ENCODE data around the gene CDH13.

CDH13 gene

GRCh38 chr16:83160287-83161020 lies 533.7 kb downstream of the CDH13 start:
- no peak for DNase-seq (ENCODE audit: low read depth in 2 of 2)

- no peak for DNase-seq (ENCODE audit: low read depth in 2 of 2)
Measured at GRCh38 chr16:83162791-83163190, 536.0 kb downstream of the CDH13 start.

GRCh38 chr16:83164816-83165215 lies 538.0 kb downstream of the CDH13 start:
- DNase-seq (ENCODE audit: low read depth in 2 of 2), result no peak

- no peak for DNase-seq (ENCODE audit: low read depth in 2 of 2)
Measured at GRCh38 chr16:83171396-83171795, 544.6 kb downstream of the CDH13 start.

GRCh38 chr16:83174671-83175070 lies 547.9 kb downstream of the CDH13 start:
- no peak for DNase-seq (ENCODE audit: low read depth in 2 of 2)

GRCh38 chr16:83176802-83177201 lies 550.0 kb downstream of the CDH13 start:
- no peak for DNase-seq (ENCODE audit: low read depth in 2 of 2)

- DNase-seq (ENCODE audit: low read depth in 2 of 2), result no peak
Measured at GRCh38 chr16:83185902-83186301, 559.1 kb downstream of the CDH13 start.

GRCh38 chr16:83187405-83187804 lies 560.6 kb downstream of the CDH13 start:
- peak; percentile 24 to 29 for DNase-seq (ENCODE audit: low read depth in 2 of 2)

GRCh38 chr16:83196796-83197195 lies 570.0 kb downstream of the CDH13 start:
- DNase-seq (ENCODE audit: low read depth in 2 of 2), result no peak

- no peak for DNase-seq (ENCODE audit: low read depth in 2 of 2)
Measured at GRCh38 chr16:83197450-83197849, 570.7 kb downstream of the CDH13 start.

- no peak for DNase-seq (ENCODE audit: low read depth in 2 of 2)
Measured at GRCh38 chr16:83198977-83199376, 572.2 kb downstream of the CDH13 start.

GRCh38 chr16:83200005-83200779 lies 573.4 kb downstream of the CDH13 start:
- DNase-seq (ENCODE audit: low read depth in 2 of 2), result no peak

GRCh38 chr16:83201748-83202147 lies 575.0 kb downstream of the CDH13 start:
- no peak for DNase-seq (ENCODE audit: low read depth in 2 of 2)

- no peak for DNase-seq (ENCODE audit: low read depth in 2 of 2)
Measured at GRCh38 chr16:83205896-83206295, 579.1 kb downstream of the CDH13 start.

- no peak for DNase-seq (ENCODE audit: low read depth in 2 of 2)
Measured at GRCh38 chr16:83206426-83206825, 579.7 kb downstream of the CDH13 start.

- no peak for DNase-seq (ENCODE audit: low read depth in 2 of 2)
Measured at GRCh38 chr16:83211711-83212110, 584.9 kb downstream of the CDH13 start.

GRCh38 chr16:83212301-83212841 lies 585.6 kb downstream of the CDH13 start:
- no peak for DNase-seq (ENCODE audit: low read depth in 2 of 2)

- no peak for DNase-seq (ENCODE audit: low read depth in 2 of 2)
Measured at GRCh38 chr16:83214671-83215070, 587.9 kb downstream of the CDH13 start.

- DNase-seq (ENCODE audit: low read depth in 2 of 2), result no peak
Measured at GRCh38 chr16:83215406-83216001, 588.7 kb downstream of the CDH13 start.

- DNase-seq (ENCODE audit: low read depth in 2 of 2), result no peak
Measured at GRCh38 chr16:83219285-83219684, 592.5 kb downstream of the CDH13 start.

- no peak for DNase-seq (ENCODE audit: low read depth in 2 of 2)
Measured at GRCh38 chr16:83220066-83220465, 593.3 kb downstream of the CDH13 start.

GRCh38 chr16:83224642-83225041 lies 597.9 kb downstream of the CDH13 start:
- DNase-seq (ENCODE audit: low read depth in 2 of 2), result no peak

- DNase-seq (ENCODE audit: low read depth in 2 of 2), result no peak
Measured at GRCh38 chr16:83227336-83227735, 600.6 kb downstream of the CDH13 start.

All from fibroblast of skin of left biceps (primary cell).